ENCODE measurements around the gene ADARB2.

GRCh38 chr10:1206601-1207000, 530.7 kb downstream of the ADARB2 start:
- no peak for TF ChIP-seq TAF1 (IDR thresholded peaks at IDR 0.05; ENCODE audit: low read depth, low read length)
- no peak for TF ChIP-seq POLR2AphosphoS5 (IDR thresholded peaks at IDR 0.05; ENCODE audit: low read depth, low read length)
